Dermis microvascular lymphatic vessel endothelial cell (primary cell): Measurements from ENCODE around the gene CXCR6. TPM values are rescaled to one million over a fixed set of nuclear protein-coding genes. Genes with fewer than 3 reads are reported as not detected.

ENCODE experiments used
- DNase-seq, 2 donors: peaks; one replicate each; pipeline versions ENCODE4 v3.0.0 to v3.0.0-alpha.2; 2010; ENCODE audit warnings: low read depth in 2 of 2
- total RNA-seq: library from RNA; depleted of rRNA; stranded (reverse); fragments of >200 nt; gene quantifications from 2 replicates; pipeline ENCODE4 v1.2.1, GENCODE V29; 2014

Gene CXCR6
- total RNA-seq, 1 donor from 2014 or later: not detected

- no peak for DNase-seq
Measured at GRCh38 chr3:45968149-45968548, 24.9 kb downstream of the CXCR6 start.

GRCh38 chr3:45968706-45969105 lies 25.4 kb downstream of the CXCR6 start:
- DNase-seq: no peak

GRCh38 chr3:45969116-45969515 lies 25.9 kb downstream of the CXCR6 start:
- DNase-seq: no peak

GRCh38 chr3:45969953-45970352 lies 26.7 kb downstream of the CXCR6 start:
- DNase-seq: no peak

- DNase-seq: no peak
Measured at GRCh38 chr3:45972534-45973402, 29.5 kb downstream of the CXCR6 start.

GRCh38 chr3:45974686-45975085 lies 31.4 kb downstream of the CXCR6 start:
- DNase-seq: no peak

GRCh38 chr3:45975686-45976085 lies 32.4 kb downstream of the CXCR6 start:
- no peak for DNase-seq

GRCh38 chr3:45976191-45977091 lies 33.2 kb downstream of the CXCR6 start:
- no peak for DNase-seq

GRCh38 chr3:45978006-45978761 lies 34.9 kb downstream of the CXCR6 start:
- DNase-seq: no peak

GRCh38 chr3:45979378-45979777 lies 36.1 kb downstream of the CXCR6 start:
- DNase-seq: no peak

- DNase-seq: no peak
Measured at GRCh38 chr3:45980229-45980813, 37.1 kb downstream of the CXCR6 start.

GRCh38 chr3:45980819-45981218 lies 37.6 kb downstream of the CXCR6 start:
- DNase-seq: no peak

- DNase-seq: no peak
Measured at GRCh38 chr3:45981346-45982074, 38.2 kb downstream of the CXCR6 start.

- DNase-seq: no peak
Measured at GRCh38 chr3:45983770-45984169, 40.5 kb downstream of the CXCR6 start.

GRCh38 chr3:45984331-45985312 lies 41.4 kb downstream of the CXCR6 start:
- no peak for DNase-seq

- no peak for DNase-seq
Measured at GRCh38 chr3:45985532-45986302, 42.5 kb downstream of the CXCR6 start.

- DNase-seq: peak in 1 of 2 donors; percentile 58
Measured at GRCh38 chr3:45986303-45986982, 43.2 kb downstream of the CXCR6 start.
